GM23338 (cell line): ENCODE data around the gene PRDM1. TPM values are rescaled to one million over a fixed set of nuclear protein-coding genes. Genes with fewer than 3 reads are reported as not detected.
A peak's percentile ranks its signal among the peaks of the same experiment; 100 is the strongest.

Experiments
- ATAC-seq: fragments of 200-7000 bp; cut with Tn5 transposase; 3 replicates; pipeline ENCODE4 v1.9.1; 2020
- DNase-seq: peaks from one replicate; pipeline ENCODE4 v3.0.0-alpha.2; 2015; ENCODE audit warnings: low spot score
- H2AFZ ChIP-seq: fragments of 200-600 bp; sonication (generic); 2 replicates; pipeline ENCODE4 v1.8.0; 2016; ENCODE audit warnings: antibody characterized with exemption, mild to moderate bottlenecking, moderate library complexity
- H3F3A ChIP-seq: fragments of 200-600 bp; sonication (generic); replicated peaks from 2 replicates; pipeline ENCODE4 v1.8.0; 2017; ENCODE audit warnings: antibody characterized with exemption, mixed run types, low read depth
- H3K27ac ChIP-seq: fragments of 200-600 bp; sonication (generic); 2 replicates; pipeline ENCODE4 v1.6.1; 2016; ENCODE audit warnings: low read depth
- H3K27me3 ChIP-seq: fragments of 200-600 bp; sonication (generic); 2 replicates; pipeline ENCODE4 v1.8.0; 2016; ENCODE audit warnings: mild to moderate bottlenecking, mixed run types, moderate library complexity; ENCODE audit not compliant: insufficient read depth
- H3K36me3 ChIP-seq: fragments of 200-600 bp; sonication (generic); 2 replicates; pipeline ENCODE4 v1.8.0; 2016; ENCODE audit warnings: mild to moderate bottlenecking; ENCODE audit not compliant: insufficient read depth
- H3K4me1 ChIP-seq: fragments of 200-600 bp; sonication (generic); 2 replicates; pipeline ENCODE4 v1.8.0; 2016; ENCODE audit warnings: mild to moderate bottlenecking, moderate library complexity; ENCODE audit not compliant: insufficient read depth
- H3K4me2 ChIP-seq: fragments of 200-600 bp; sonication (generic); 2 replicates; pipeline ENCODE4 v1.7.1; 2017; ENCODE audit warnings: mixed run types
- H3K4me3 ChIP-seq: fragments of 200-600 bp; sonication (generic); 2 replicates; pipeline ENCODE4 v1.6.1; 2016; ENCODE audit warnings: mixed run types
- H3K79me2 ChIP-seq: fragments of 200-600 bp; sonication (generic); replicated peaks from 2 replicates; pipeline ENCODE4 v1.8.0; 2017; ENCODE audit warnings: mild to moderate bottlenecking; ENCODE audit not compliant: insufficient read depth
- H3K9me2 ChIP-seq: fragments of 200-600 bp; sonication (generic); 2 replicates; pipeline ENCODE4 v1.8.0; 2017; ENCODE audit not compliant: insufficient read depth
- H4K20me1 ChIP-seq: fragments of 200-600 bp; sonication (generic); replicated peaks from 2 replicates; pipeline ENCODE4 v1.8.0; 2017; ENCODE audit warnings: mild to moderate bottlenecking; ENCODE audit not compliant: insufficient read depth
- H3K27ac Mint-ChIP-seq: 2 replicates; pipeline ENCODE4 v1.8.0; 2020; ENCODE audit warnings: inconsistent platforms, mild to moderate bottlenecking, moderate library complexity, mixed read lengths
- H3K27me3 Mint-ChIP-seq: 3 replicates; pipeline ENCODE4 v1.8.0; 2022; ENCODE audit warnings: low read depth, mild to moderate bottlenecking, moderate library complexity, mixed read lengths, inconsistent platforms; ENCODE audit not compliant: insufficient read depth, poor library complexity
- H3K36me3 Mint-ChIP-seq: 3 replicates; pipeline ENCODE4 v1.8.0; 2021; ENCODE audit warnings: low read depth, mild to moderate bottlenecking, inconsistent platforms, moderate library complexity, mixed read lengths
- H3K4me1 Mint-ChIP-seq: 3 replicates; pipeline ENCODE4 v1.8.0; 2020; ENCODE audit warnings: mild to moderate bottlenecking, inconsistent platforms, mixed read lengths
- H3K4me3 Mint-ChIP-seq: 3 replicates; pipeline ENCODE4 v1.8.0; 2021; ENCODE audit warnings: moderate library complexity, mild to moderate bottlenecking, inconsistent platforms, mixed read lengths
- H3K9me3 Mint-ChIP-seq: 3 replicates; pipeline ENCODE4 v1.8.0; 2020; ENCODE audit warnings: moderate library complexity, mild to moderate bottlenecking, inconsistent platforms, mixed read lengths
- CREB1 ChIP-seq: fragments of 250-450 bp; sonication (Bioruptor Pico); IDR thresholded peaks from 2 replicates; pipeline ENCODE4 v1.5.0; 2020; ENCODE audit warnings: low read depth, mild to moderate bottlenecking, moderate library complexity
- CTCF ChIP-seq, 2 experiments: fragments of 200-600 bp in 1 of 2; sonication (generic) in 1 of 2; conservative IDR thresholded peaks; 2 replicates each; pipeline versions ENCODE4 v1.5.1 to v1.6.1; 2016 to 2017; ENCODE audit warnings: antibody characterized with exemption in 2 of 2, low read depth in 2 of 2, mild to moderate bottlenecking in 2 of 2, moderate library complexity in 1 of 2
- EZH2 ChIP-seq: fragments of 200-600 bp; sonication (generic); IDR thresholded peaks from one replicate; pipeline ENCODE4 v1.8.0; 2017; ENCODE audit warnings: antibody characterized with exemption, mild to moderate bottlenecking, low read depth; ENCODE audit not compliant: unreplicated experiment
- EZH2phosphoT487 ChIP-seq: fragments of 200-600 bp; sonication (generic); IDR thresholded peaks from one replicate; pipeline ENCODE4 v1.8.1; 2018; ENCODE audit warnings: antibody characterized with exemption; ENCODE audit not compliant: unreplicated experiment
- JUNB ChIP-seq: IDR thresholded peaks from one replicate; pipeline ENCODE4 v1.6.1; 2016; ENCODE audit warnings: antibody characterized with exemption; ENCODE audit not compliant: unreplicated experiment
- REST ChIP-seq: IDR thresholded peaks from one replicate; pipeline ENCODE4 v1.6.1; 2018; ENCODE audit warnings: antibody characterized with exemption; ENCODE audit not compliant: unreplicated experiment
- STAT1 ChIP-seq: IDR thresholded peaks from one replicate; pipeline ENCODE4 v1.6.1; 2016; ENCODE audit warnings: antibody characterized with exemption; ENCODE audit not compliant: unreplicated experiment
- ZNF114 ChIP-seq: fragments of 250-450 bp; sonication (Bioruptor Pico); IDR thresholded peaks from 2 replicates; pipeline ENCODE4 v1.5.0; 2020; ENCODE audit warnings: mild to moderate bottlenecking, moderate library complexity
- ZNF331 ChIP-seq: fragments of 250-450 bp; sonication (Bioruptor Pico); IDR thresholded peaks from 2 replicates; pipeline ENCODE4 v1.5.0; 2020; ENCODE audit warnings: low read depth, mild to moderate bottlenecking, moderate library complexity
- polyA plus RNA-seq: library from polyadenylated mRNA; unstranded; fragments of >200 nt; fragmentation: Nextera tagmentation; extraction: Ambion mirVana; gene quantifications from 2 replicates; pipeline ENCODE4 v1.2.1, GENCODE V29; 2016
- total RNA-seq: library from RNA; depleted of rRNA; stranded (reverse); fragments of >200 nt; shearing (Covaris generic); gene quantifications from 2 replicates; pipeline ENCODE4 v1.2.3, GENCODE V29; 2014
- TF ChIP-seq, protein P1 (sequence below): IDR thresholded peaks from 2 replicates; pipeline ENCODE4 v1.6.1; 2016; ENCODE audit warnings: antibody characterized with exemption

Gene PRDM1
- total and polyA plus RNA-seq, 2 experiments from 2014 or later: 0.65 to 0.73 TPM

DNA sequence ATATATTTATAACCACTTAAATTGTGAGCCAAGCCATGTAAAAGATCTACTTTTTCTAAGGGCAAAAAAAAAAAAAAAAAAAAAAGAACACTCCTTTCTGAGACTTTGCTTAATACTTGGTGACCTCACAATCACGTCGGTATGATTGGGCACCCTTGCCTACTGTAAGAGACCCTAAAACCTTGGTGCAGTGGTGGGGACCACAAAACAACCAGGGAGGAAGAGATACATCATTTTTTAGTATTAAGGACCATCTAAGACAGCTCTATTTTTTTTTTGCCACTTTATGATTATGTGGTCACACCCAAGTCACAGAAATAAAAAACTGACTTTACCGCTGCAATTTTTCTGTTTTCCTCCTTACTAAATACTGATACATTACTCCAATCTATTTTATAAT is 22.9 kb downstream of the PRDM1 start:
- H3K9me2 ChIP-seq: 0 out of 2 replicates have a peak, but pooled peaks cover 3% of the 10 kb centered on the region
- H3F3A ChIP-seq: no peaks in the 10 kb centered on the region
- no peaks in the 10 kb centered on the region for H3K27me3 ChIP-seq
- H3K36me3 Mint-ChIP-seq: no peaks in the 10 kb centered on the region
- no peaks in the 10 kb centered on the region for H4K20me1 ChIP-seq
- no peaks in the 10 kb centered on the region for H3K9me3 Mint-ChIP-seq
- DNase-seq (no peak), ATAC-seq (no peak)
- H3K27ac ChIP-seq: no peak overlapping the region
- H3K27ac Mint-ChIP-seq: no peak overlapping the region
- H3K4me1 Mint-ChIP-seq: no peaks in the 10 kb centered on the region
- peaks cover 2% of the 10 kb centered on the region for H3K27me3 Mint-ChIP-seq
- H3K79me2 ChIP-seq: no peaks in the 10 kb centered on the region
- no peaks in the 10 kb centered on the region for H3K36me3 ChIP-seq
- no peak overlapping the region for H3K4me2 ChIP-seq
- no peak for TF ChIP-seq STAT1
- TF ChIP-seq, protein P1, sequence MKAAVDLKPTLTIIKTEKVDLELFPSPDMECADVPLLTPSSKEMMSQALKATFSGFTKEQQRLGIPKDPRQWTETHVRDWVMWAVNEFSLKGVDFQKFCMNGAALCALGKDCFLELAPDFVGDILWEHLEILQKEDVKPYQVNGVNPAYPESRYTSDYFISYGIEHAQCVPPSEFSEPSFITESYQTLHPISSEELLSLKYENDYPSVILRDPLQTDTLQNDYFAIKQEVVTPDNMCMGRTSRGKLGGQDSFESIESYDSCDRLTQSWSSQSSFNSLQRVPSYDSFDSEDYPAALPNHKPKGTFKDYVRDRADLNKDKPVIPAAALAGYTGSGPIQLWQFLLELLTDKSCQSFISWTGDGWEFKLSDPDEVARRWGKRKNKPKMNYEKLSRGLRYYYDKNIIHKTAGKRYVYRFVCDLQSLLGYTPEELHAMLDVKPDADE: no peak
- H3K4me3 Mint-ChIP-seq: no peak overlapping the region
- no peaks in the 10 kb centered on the region for H3K4me1 ChIP-seq
- no peak overlapping the region for H3K4me3 ChIP-seq
- no peak overlapping the region for H2AFZ ChIP-seq

DNA sequence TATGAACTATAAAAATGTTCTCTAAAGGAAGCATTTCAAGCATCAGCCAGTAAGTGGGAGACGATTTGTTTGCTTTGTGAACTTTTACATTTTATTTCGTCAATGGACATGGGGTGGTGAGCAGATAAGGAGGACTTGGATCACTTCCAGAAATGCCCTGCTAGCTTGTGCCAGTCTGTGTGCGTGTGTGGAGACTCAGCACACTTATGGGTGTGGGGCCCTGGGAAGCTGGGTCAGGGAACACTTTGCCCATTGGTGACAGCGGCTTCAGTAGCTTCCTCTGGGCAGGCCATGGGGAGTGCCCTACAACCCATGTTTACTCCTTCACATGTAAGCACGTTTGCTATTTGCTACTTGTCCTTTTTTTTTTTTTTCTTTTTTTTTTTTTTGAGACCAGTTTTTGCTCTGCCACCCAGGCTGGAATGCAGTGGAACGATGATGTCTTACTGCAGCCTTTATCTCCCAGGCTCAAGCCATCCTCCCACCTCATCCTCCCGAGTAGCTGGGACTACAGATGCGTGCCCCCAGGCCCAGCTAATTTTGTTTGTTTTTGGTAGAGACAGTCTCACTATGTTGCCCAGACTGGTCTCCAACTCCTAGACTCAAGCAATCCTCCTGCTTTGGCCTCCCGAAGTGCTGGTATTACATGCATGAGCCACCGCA is 24.2 kb downstream of the PRDM1 start:
- H3K4me3 ChIP-seq: no peak overlapping the region
- no peaks in the 10 kb centered on the region for H3K79me2 ChIP-seq
- H4K20me1 ChIP-seq: no peaks in the 10 kb centered on the region
- H3K36me3 ChIP-seq: no peaks in the 10 kb centered on the region
- Mint-ChIP-seq H3K27ac (no peak overlapping the region), H3K9me3 (no peaks in the 10 kb centered on the region), H3K36me3 (no peaks in the 10 kb centered on the region), H3K4me3 (no peak overlapping the region), H3K27me3 (peaks cover 2% of the 10 kb centered on the region), H3K4me1 (no peaks in the 10 kb centered on the region)
- no peaks in the 10 kb centered on the region for H3K4me1 ChIP-seq
- no peaks in the 10 kb centered on the region for H3K27me3 ChIP-seq
- H3K27ac ChIP-seq: no peak overlapping the region
- DNase-seq (no peak), ATAC-seq (no peak)
- H3F3A ChIP-seq: no peaks in the 10 kb centered on the region
- 0 out of 2 replicates have a peak, but pooled peaks cover 3% of the 10 kb centered on the region for H3K9me2 ChIP-seq
- H3K4me2 ChIP-seq: no peak overlapping the region
- TF ChIP-seq EZH2: no peak
- no peak for TF ChIP-seq STAT1
- TF ChIP-seq, protein P1: no peak
- TF ChIP-seq CREB1: no peak
- no peak for TF ChIP-seq CTCF (conservative IDR thresholded peaks at IDR 0.05; ENCODE audit: low read depth in 2 of 2)
- no peak for TF ChIP-seq ZNF331 (CRISPR knock-in tag)
- no peak for TF ChIP-seq JUNB
- TF ChIP-seq REST: no peak
- no peak for TF ChIP-seq EZH2phosphoT487
- TF ChIP-seq ZNF114 (CRISPR knock-in tag): no peak
- 0 out of 2 replicates have a peak overlapping the region, but pooled peaks have one; percentile 28 for H2AFZ ChIP-seq
